Thyroid gland (tissue), 4 donors: ENCODE results near the gene COX20. TPM values are rescaled to one million over a fixed set of nuclear protein-coding genes. Genes with fewer than 3 reads are reported as not detected.

Experiments
- DNase-seq, 2 donors: peaks; one replicate each; pipeline ENCODE4 v3.0.0-alpha.2; 2019
- H3K27ac ChIP-seq, 3 donors: fragments of 200-600 bp; sonication (generic); 1 replicate in 2 of 3; 2 replicates in 1 of 3; pipeline ENCODE4 v1.5.1; 2016 to 2019; ENCODE audit warnings: mild to moderate bottlenecking in 1 of 3, moderate library complexity in 1 of 3
- H3K27me3 ChIP-seq: fragments of 200-600 bp; sonication (generic); one replicate; pipeline ENCODE4 v1.5.1; 2019
- H3K36me3 ChIP-seq, 2 donors: fragments of 200-600 bp; sonication (generic); one replicate each; pipeline ENCODE4 v1.5.1; 2016 to 2019
- H3K4me1 ChIP-seq, 2 donors: fragments of 200-600 bp; sonication (generic); one replicate each; pipeline ENCODE4 v1.5.1; 2017 to 2019
- H3K4me3 ChIP-seq, 3 donors: fragments of 200-600 bp; sonication (generic); replicated peaks in 1 of 3; 1 replicate in 2 of 3; 2 replicates in 1 of 3; pipeline ENCODE4 v1.5.1; 2016; ENCODE audit warnings: mild to moderate bottlenecking in 1 of 3
- H3K9me3 ChIP-seq: fragments of 200-600 bp; sonication (generic); one replicate; pipeline ENCODE4 v1.5.1; 2017
- CTCF ChIP-seq, 6 experiments: fragments of 200-600 bp in 3 of 6; fragments of 450-650 bp in 3 of 6; sonication (generic) in 3 of 6; IDR thresholded peaks; one replicate each; pipeline ENCODE4 v1.5.1; 2016 to 2019; ENCODE audit warnings: antibody characterized with exemption in 6 of 6, mild to moderate bottlenecking in 2 of 6, inconsistent platforms in 1 of 6, moderate library complexity in 1 of 6
- POLR2A ChIP-seq, 2 donors: fragments of 450-650 bp; IDR thresholded peaks; one replicate each; pipeline ENCODE4 v1.6.1; 2017; ENCODE audit warnings: antibody characterized with exemption in 2 of 2, mild to moderate bottlenecking in 2 of 2, moderate library complexity in 1 of 2
- WGBS, 2 donors: methylation state at CpG; one replicate each; pipeline ENCODE4 v1.1.5; 2017; 5-methylcytosine and 5-hydroxymethylcytosine counted together
- intact Hi-C: fragments of 100-400 bp; cut with DNase I; formaldehyde crosslinking; loops from one replicate; pipeline ENCODE4 v1.15.1; 2023
- total RNA-seq, 4 donors: library from RNA; depleted of rRNA; stranded (reverse); fragments of >200 nt; gene quantifications; one replicate each; pipeline ENCODE4 v1.2.3, GENCODE V29; 2016

Gene COX20
- total RNA-seq, 4 donors from 2014 or later, result 68.8 to 83.6 (median 73.5) TPM

- H3K36me3 ChIP-seq, result no peaks in the 10 kb centered on the region
- H3K9me3 ChIP-seq, result no peaks in the 10 kb centered on the region
- no peaks in the 10 kb centered on the region for H3K4me1 ChIP-seq
- no peak overlapping the region for H3K4me3 ChIP-seq
- TF ChIP-seq POLR2A (IDR thresholded peaks at IDR 0.05) (no peak), CTCF (IDR thresholded peaks at IDR 0.05) (no peak)
- intact Hi-C loops, result no loop called here
- H3K27ac ChIP-seq, result no peak overlapping the region
- no peak for DNase-seq
- H3K27me3 ChIP-seq, result no peaks in the 10 kb centered on the region
Measured at GRCh38 chr1:244807138-244807537, 28.3 kb upstream of the COX20 start.

- DNase-seq, result no peak
- intact Hi-C loops, result no loop called here
- TF ChIP-seq POLR2A (IDR thresholded peaks at IDR 0.05) (no peak), CTCF (IDR thresholded peaks at IDR 0.05) (no peak)
Measured at GRCh38 chr1:244810221-244810620, 25.2 kb upstream of the COX20 start.

GRCh38 chr1:244813327-244813726 is 22.1 kb upstream of the COX20 start:
- Histone ChIP-seq H3K27me3 (no peaks in the 10 kb centered on the region), H3K27ac (no peak overlapping the region), H3K4me1 (no peaks in the 10 kb centered on the region), H3K4me3 (no peak overlapping the region), H3K36me3 (no peaks in the 10 kb centered on the region), H3K9me3 (no peaks in the 10 kb centered on the region)
- WGBS, 2 donors, result 76 to 83% methylated on average over 6 of the region's 6 CpGs
- TF ChIP-seq CTCF (IDR thresholded peaks at IDR 0.05) (no peak), POLR2A (IDR thresholded peaks at IDR 0.05) (no peak)
- intact Hi-C loops, result no loop called here
- DNase-seq, result no peak

More at GRCh38 chr1:244810221-244810620, 25.2 kb upstream of the COX20 start:
- 89 to 91% methylated on average over 22 of the region's 22 CpGs for WGBS, 2 donors
- H3K4me1 ChIP-seq, result no peaks in the 10 kb centered on the region
- no peaks in the 10 kb centered on the region for H3K36me3 ChIP-seq
- H3K27me3 ChIP-seq, result no peaks in the 10 kb centered on the region
- H3K4me3 ChIP-seq, result no peak overlapping the region
- no peaks in the 10 kb centered on the region for H3K9me3 ChIP-seq
- no peak overlapping the region for H3K27ac ChIP-seq

- Histone ChIP-seq H3K9me3 (no peaks in the 10 kb centered on the region), H3K4me3 (no peak overlapping the region), H3K27ac (no peak overlapping the region), H3K27me3 (no peaks in the 10 kb centered on the region), H3K36me3 (no peaks in the 10 kb centered on the region), H3K4me1 (no peaks in the 10 kb centered on the region)
- whole genome bisulfite sequencing, 2 donors, result 51 to 54% methylated on average over 15 of the region's 15 CpGs
- DNase-seq, result no peak
- TF ChIP-seq POLR2A (IDR thresholded peaks at IDR 0.05) (no peak), CTCF (IDR thresholded peaks at IDR 0.05) (no peak)
- intact Hi-C loops, result no loop called here
Measured at GRCh38 chr1:244815600-244816099, 19.8 kb upstream of the COX20 start.

GRCh38 chr1:244817415-244817894 is 18.0 kb upstream of the COX20 start:
- WGBS, 2 donors, result 90 to 93% methylated on average over 12 of the region's 12 CpGs
- no peaks in the 10 kb centered on the region for H3K4me1 ChIP-seq
- intact Hi-C loops, result no loop called here
- no peaks in the 10 kb centered on the region for H3K27me3 ChIP-seq
- no peaks in the 10 kb centered on the region for H3K9me3 ChIP-seq
- H3K4me3 ChIP-seq, result no peak overlapping the region
- H3K27ac ChIP-seq, result no peak overlapping the region
- DNase-seq, result no peak
- TF ChIP-seq CTCF (IDR thresholded peaks at IDR 0.05) (no peak), POLR2A (IDR thresholded peaks at IDR 0.05) (no peak)
- H3K36me3 ChIP-seq, result no peaks in the 10 kb centered on the region
